Brain microvascular endothelial cell (primary cell): ENCODE data around the gene COL6A2.

ENCODE experiments used
- DNase-seq: peaks from one replicate; pipeline ENCODE4 v3.0.0-alpha.2; 2020
- H3K27ac ChIP-seq: fragments of 250-450 bp; sonication (Bioruptor Pico); 2 replicates; pipeline ENCODE4 v1.5.1; 2020; ENCODE audit warnings: mild to moderate bottlenecking, moderate library complexity
- H3K27me3 ChIP-seq: fragments of 250-450 bp; sonication (Bioruptor Pico); replicated peaks from 2 replicates; pipeline ENCODE4 v1.5.1; 2020; ENCODE audit warnings: mild to moderate bottlenecking
- H3K36me3 ChIP-seq: fragments of 250-450 bp; sonication (Bioruptor Pico); replicated peaks from 2 replicates; pipeline ENCODE4 v1.5.1; 2020; ENCODE audit warnings: mild to moderate bottlenecking
- H3K4me3 ChIP-seq: 2 replicates; pipeline ENCODE4 v1.5.1; 2011; ENCODE audit warnings: low read depth, mild to moderate bottlenecking, control low read depth, low read length, moderate library complexity
- CTCF ChIP-seq: IDR thresholded peaks from 2 replicates; pipeline ENCODE4 v1.5.1; 2011; ENCODE audit warnings: low read depth, mild to moderate bottlenecking, moderate library complexity, low read length, control low read depth, inconsistent platforms; ENCODE audit errors: missing control alignments
- in situ Hi-C: cut with HindIII; loops from 2 replicates; pipeline ENCODE4 v1.10.0; 2017; ENCODE audit warnings: low sequenced_read_pairs, low pct_ligation_motif_present

COL6A2 gene

GRCh38 chr21:46091118-46091517 lies 6.8 kb upstream of the COL6A2 start:
- in situ Hi-C loops: no loop called here
- DNase-seq: no peak
- H3K36me3 ChIP-seq: no peaks in the 10 kb centered on the region
- TF ChIP-seq CTCF: no peak
- no peaks in the 10 kb centered on the region for H3K27me3 ChIP-seq
- no peak overlapping the region for H3K27ac ChIP-seq
- no peak overlapping the region for H3K4me3 ChIP-seq

- Histone ChIP-seq H3K27ac (peak overlapping the region; percentile 84), H3K4me3 (no peak overlapping the region), H3K36me3 (no peaks in the 10 kb centered on the region), H3K27me3 (no peaks in the 10 kb centered on the region)
- no peak for DNase-seq
- in situ Hi-C loops: no loop called here
- TF ChIP-seq CTCF: no peak
Measured at GRCh38 chr21:46091631-46092025, 6.3 kb upstream of the COL6A2 start.

- Histone ChIP-seq H3K27me3 (no peaks in the 10 kb centered on the region), H3K4me3 (no peak overlapping the region), H3K27ac (peak overlapping the region; percentile 84), H3K36me3 (no peaks in the 10 kb centered on the region)
- in situ Hi-C loops: no loop called here
- no peak for TF ChIP-seq CTCF
- DNase-seq: peak; percentile 93
Measured at GRCh38 chr21:46092026-46092764, 5.7 kb upstream of the COL6A2 start.

GRCh38 chr21:46092811-46093667 lies 4.9 kb upstream of the COL6A2 start:
- no peak for DNase-seq
- no peaks in the 10 kb centered on the region for H3K27me3 ChIP-seq
- peak overlapping the region; percentile 84 for H3K27ac ChIP-seq
- TF ChIP-seq CTCF: peak; percentile 30
- in situ Hi-C loops: no loop called here
- no peak overlapping the region for H3K4me3 ChIP-seq
- H3K36me3 ChIP-seq: no peaks in the 10 kb centered on the region

GRCh38 chr21:46093668-46094400 lies 4.1 kb upstream of the COL6A2 start:
- Histone ChIP-seq H3K27ac (no peak overlapping the region), H3K4me3 (no peak overlapping the region), H3K36me3 (no peaks in the 10 kb centered on the region), H3K27me3 (no peaks in the 10 kb centered on the region)
- TF ChIP-seq CTCF: no peak
- in situ Hi-C loops: no loop called here
- DNase-seq: no peak
